ENCODE measurements around the gene LSM7. TPM values are rescaled to one million over a fixed set of nuclear protein-coding genes. Genes with fewer than 3 reads are reported as not detected.

The LSM7 gene
- total and polyA plus RNA-seq, 9 of the 15 experiments (the other 6 are each of a cell fraction or from before 2014, with no cell fraction given): 40.5 to 690 (median 265) TPM

DNA sequence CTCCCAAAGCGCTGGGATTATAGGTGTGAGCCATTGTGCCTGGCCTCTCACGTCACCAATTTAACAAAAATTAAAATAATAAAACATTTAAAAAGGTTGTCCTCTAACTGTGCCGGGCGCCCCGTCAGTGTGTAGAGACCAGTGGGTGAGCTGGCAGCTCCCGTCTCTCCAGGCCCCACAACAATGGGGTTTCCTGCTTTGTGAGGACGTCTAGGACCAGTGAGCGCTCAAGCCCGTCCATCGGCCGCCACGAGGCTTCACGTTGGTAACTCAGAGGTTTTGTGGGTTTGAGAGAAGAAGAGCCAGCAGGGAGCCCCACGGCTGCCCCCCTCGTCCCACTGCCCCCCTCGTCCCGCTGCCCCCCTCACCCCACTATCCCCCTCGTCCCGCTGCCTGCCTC lies 4.7 kb downstream of the LSM7 start:
- intact Hi-C loops (cut with micrococcal nuclease): loop anchor here (10.0 kb wide), 1 partner anchor 61 kb away; no protein-coding TSS in a partner anchor

More for the DNA sequence above, 4.7 kb downstream of the LSM7 start:
- 93% methylated on average over 13 of the region's 19 CpGs for WGBS (ENCODE audit: insufficient coverage, low coverage, missing lambda C conversion rate)
- Histone ChIP-seq H3K27me3 (ENCODE audit: control insufficient read depth in 2 of 2, insufficient read depth in 2 of 2, low read length in 2 of 2) (no peaks in the 10 kb centered on the region), H3K36me3 (ENCODE audit: control insufficient read depth, insufficient read depth, low read length) (peaks cover 60% of the 10 kb centered on the region), H3K9me1 (ENCODE audit: control insufficient read depth, insufficient read depth, low read length) (no peaks in the 10 kb centered on the region), H3K9me3 (replicated peaks; ENCODE audit: control insufficient read depth, insufficient read depth, low read depth, low read length) (no peaks in the 10 kb centered on the region), H3K79me2 (ENCODE audit: control insufficient read depth, insufficient read depth, low read length) (peaks cover 39% of the 10 kb centered on the region), H3K4me1 (replicated peaks in 1 of 2; ENCODE audit: control insufficient read depth in 2 of 2, insufficient read depth in 2 of 2, low read length in 2 of 2) (peaks cover 4 to 57% of the 10 kb centered on the region in 2 experiments; a peak in 3 of 5 replicates), H3K4me3 (no peak overlapping the region), H3K9ac (ENCODE audit: insufficient read depth in 1 of 2, low read depth in 2 of 2, low read length in 2 of 2) (no peak overlapping the region), H2AFZ (ENCODE audit: low read depth, low read length) (no peak overlapping the region), H4K20me1 (replicated peaks; ENCODE audit: control insufficient read depth, insufficient read depth, low read length) (no peaks in the 10 kb centered on the region), H3K27ac (ENCODE audit: extremely low read depth, low read depth, low read length) (no peak overlapping the region), H3K4me2 (ENCODE audit: insufficient read depth, low read length) (no peak overlapping the region)
- in situ Hi-C loops (cut with MboI): no loop called here
- no TSS peak for BruUV-seq (replicated peaks)
- FAIRE-seq: no peak
- ATAC-seq: no peak
- POLR2A ChIA-PET: no interaction called here
- no peak for DNase-seq (ENCODE audit: extremely low read depth in 1 of 4, low spot score in 3 of 4)
- CTCF ChIA-PET (ENCODE audit: low intra/inter-chr PET ratio): no interaction called here
- TF ChIP-seq, protein P1, sequence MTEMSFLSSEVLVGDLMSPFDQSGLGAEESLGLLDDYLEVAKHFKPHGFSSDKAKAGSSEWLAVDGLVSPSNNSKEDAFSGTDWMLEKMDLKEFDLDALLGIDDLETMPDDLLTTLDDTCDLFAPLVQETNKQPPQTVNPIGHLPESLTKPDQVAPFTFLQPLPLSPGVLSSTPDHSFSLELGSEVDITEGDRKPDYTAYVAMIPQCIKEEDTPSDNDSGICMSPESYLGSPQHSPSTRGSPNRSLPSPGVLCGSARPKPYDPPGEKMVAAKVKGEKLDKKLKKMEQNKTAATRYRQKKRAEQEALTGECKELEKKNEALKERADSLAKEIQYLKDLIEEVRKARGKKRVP (CRISPR knock-in tag; IDR thresholded peaks at IDR 0.05): no peak
- TF ChIP-seq FOXA3 (CRISPR knock-in tag; conservative IDR thresholded peaks at IDR 0.05 in 1 of 2, IDR thresholded peaks at IDR 0.05 in 1 of 2): no peak
- TF ChIP-seq MAZ (CRISPR knock-in tag; conservative IDR thresholded peaks at IDR 0.05 in 1 of 2, IDR thresholded peaks at IDR 0.05 in 1 of 2): no peak
- TF ChIP-seq POLR2AphosphoS2 (IDR thresholded peaks at IDR 0.05; ENCODE audit: low read length): no peak
- TF ChIP-seq RBM39 (optimal IDR thresholded peaks at IDR 0.05; ENCODE audit: low read depth, low read length): no peak
- no peak for TF ChIP-seq PTRF (tag; IDR thresholded peaks at IDR 0.05)
- TF ChIP-seq MEF2D (tag; conservative IDR thresholded peaks at IDR 0.05; ENCODE audit: low read depth): no peak
- TF ChIP-seq ETS1 (conservative IDR thresholded peaks at IDR 0.05; ENCODE audit: control insufficient read depth, low read depth, low read length): no peak
- no peak for TF ChIP-seq DMBX1 (CRISPR knock-in tag; IDR thresholded peaks at IDR 0.05; ENCODE audit: borderline replicate concordance)
- TF ChIP-seq NR4A1 (CRISPR knock-in tag; IDR thresholded peaks at IDR 0.05): no peak
- TF ChIP-seq NR4A1 (tag; IDR thresholded peaks at IDR 0.05): no peak
- no peak for TF ChIP-seq TSHZ1 (CRISPR knock-in tag; IDR thresholded peaks at IDR 0.05)
- TF ChIP-seq HDAC8 (tag; IDR thresholded peaks at IDR 0.05): no peak
- TF ChIP-seq SAFB (IDR thresholded peaks at IDR 0.05; ENCODE audit: borderline replicate concordance, low read depth, low read length): no peak
- TF ChIP-seq ZNF551 (CRISPR knock-in tag; IDR thresholded peaks at IDR 0.05): no peak

Measured in K562 (cell line).